ENCODE results near the gene KDM1A.

GRCh38 chr1:23091545-23091944, 72.3 kb downstream of the KDM1A start:
- TF ChIP-seq POLR2A (IDR thresholded peaks at IDR 0.05) = no peak
- TF ChIP-seq, protein P1, sequence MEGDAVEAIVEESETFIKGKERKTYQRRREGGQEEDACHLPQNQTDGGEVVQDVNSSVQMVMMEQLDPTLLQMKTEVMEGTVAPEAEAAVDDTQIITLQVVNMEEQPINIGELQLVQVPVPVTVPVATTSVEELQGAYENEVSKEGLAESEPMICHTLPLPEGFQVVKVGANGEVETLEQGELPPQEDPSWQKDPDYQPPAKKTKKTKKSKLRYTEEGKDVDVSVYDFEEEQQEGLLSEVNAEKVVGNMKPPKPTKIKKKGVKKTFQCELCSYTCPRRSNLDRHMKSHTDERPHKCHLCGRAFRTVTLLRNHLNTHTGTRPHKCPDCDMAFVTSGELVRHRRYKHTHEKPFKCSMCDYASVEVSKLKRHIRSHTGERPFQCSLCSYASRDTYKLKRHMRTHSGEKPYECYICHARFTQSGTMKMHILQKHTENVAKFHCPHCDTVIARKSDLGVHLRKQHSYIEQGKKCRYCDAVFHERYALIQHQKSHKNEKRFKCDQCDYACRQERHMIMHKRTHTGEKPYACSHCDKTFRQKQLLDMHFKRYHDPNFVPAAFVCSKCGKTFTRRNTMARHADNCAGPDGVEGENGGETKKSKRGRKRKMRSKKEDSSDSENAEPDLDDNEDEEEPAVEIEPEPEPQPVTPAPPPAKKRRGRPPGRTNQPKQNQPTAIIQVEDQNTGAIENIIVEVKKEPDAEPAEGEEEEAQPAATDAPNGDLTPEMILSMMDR (IDR thresholded peaks at IDR 0.05) = no peak
- no peak for TF ChIP-seq EP300 (IDR thresholded peaks at IDR 0.05)
- TF ChIP-seq POLR2AphosphoS5 (IDR thresholded peaks at IDR 0.05) = no peak
